ENCODE measurements around the gene LCT. TPM values are rescaled to one million over a fixed set of nuclear protein-coding genes. Genes with fewer than 3 reads are reported as not detected.
A peak's percentile ranks its signal among the peaks of the same experiment; 100 is the strongest.

LCT gene
- total RNA-seq, 1 experiment from 2014 or later = not detected

DNA sequence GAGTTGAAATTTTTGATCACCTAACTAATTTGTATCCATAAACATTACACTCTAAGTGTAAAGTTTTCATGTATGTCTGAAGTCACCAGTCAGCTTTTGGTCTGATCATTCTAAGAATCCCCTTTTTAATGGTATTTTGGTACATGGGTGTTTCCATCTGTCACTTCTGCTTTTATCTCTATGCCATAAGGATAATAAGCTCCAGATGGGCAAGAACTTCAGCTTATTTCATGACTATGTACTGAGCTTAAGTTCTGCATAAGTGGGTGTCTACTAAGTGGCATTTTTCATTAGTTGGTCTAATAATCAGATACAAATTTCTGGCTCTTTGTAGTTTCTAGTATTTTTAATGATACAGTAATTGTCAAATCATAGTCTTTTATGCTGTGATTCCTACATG is 75.0 kb downstream of the LCT start:
- DNase-seq = no peak
- Histone ChIP-seq H3K27ac (no peak overlapping the region), H3K4me3 (no peak overlapping the region), H3K4me1 (no peaks in the 10 kb centered on the region), H3K27me3 (no peaks in the 10 kb centered on the region), H3K9me3 (replicated peaks) (peaks cover 5% of the 10 kb centered on the region; the same call in 1 of the 2 replicates), H3K36me3 (peaks cover 96% of the 10 kb centered on the region)

DNA sequence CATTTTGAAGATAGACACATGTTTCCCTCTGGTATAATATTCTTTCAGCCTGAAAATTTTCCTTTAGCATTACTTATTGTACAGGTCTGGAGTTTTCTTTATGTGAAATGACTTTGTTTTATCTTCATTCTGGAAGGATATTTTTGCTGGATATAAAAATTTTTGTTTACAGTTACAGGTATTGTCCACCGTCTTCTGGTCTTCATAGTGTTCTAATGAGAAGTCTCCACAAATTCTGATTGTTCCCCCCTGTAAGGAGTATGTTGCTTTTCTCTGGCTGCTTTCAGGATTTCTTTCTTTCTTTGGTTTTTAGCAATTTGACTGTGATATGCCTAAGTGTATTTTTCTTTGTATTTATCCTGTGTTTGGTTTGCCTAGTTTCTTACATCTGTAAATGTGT is 80.3 kb downstream of the LCT start:
- no peaks in the 10 kb centered on the region for H3K27me3 ChIP-seq
- peaks cover 14% of the 10 kb centered on the region; the same call in 1 of the 2 replicates for H3K9me3 ChIP-seq (replicated peaks)
- H3K4me3 ChIP-seq = no peak overlapping the region
- no peaks in the 10 kb centered on the region for H3K4me1 ChIP-seq
- no peak for DNase-seq
- H3K27ac ChIP-seq = no peak overlapping the region
- H3K36me3 ChIP-seq = peaks cover 95% of the 10 kb centered on the region

DNA sequence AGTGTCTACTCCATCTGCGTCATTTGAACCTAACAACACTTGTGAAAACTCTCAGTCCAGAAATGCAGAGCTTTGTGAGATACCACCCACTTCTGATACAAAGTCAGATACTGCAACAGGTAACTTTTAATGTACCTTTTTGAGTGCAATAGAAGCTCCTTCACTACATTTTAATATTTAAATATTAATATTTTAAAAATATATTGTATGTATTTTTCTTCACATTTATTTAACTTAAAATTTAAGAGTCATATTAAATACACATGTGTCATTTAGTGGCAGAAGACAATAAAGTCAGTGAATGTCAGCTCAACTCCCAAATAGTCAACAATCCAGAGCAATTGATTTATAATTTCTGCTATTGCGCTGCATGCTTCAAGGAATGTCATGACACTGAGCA is 81.4 kb downstream of the LCT start:
- H3K4me3 ChIP-seq = no peak overlapping the region
- peaks cover 14% of the 10 kb centered on the region; the same call in 1 of the 2 replicates for H3K9me3 ChIP-seq (replicated peaks)
- H3K27me3 ChIP-seq = no peaks in the 10 kb centered on the region
- H3K27ac ChIP-seq = no peak overlapping the region
- no peak for DNase-seq
- H3K36me3 ChIP-seq = peaks cover 94% of the 10 kb centered on the region
- no peaks in the 10 kb centered on the region for H3K4me1 ChIP-seq

DNA sequence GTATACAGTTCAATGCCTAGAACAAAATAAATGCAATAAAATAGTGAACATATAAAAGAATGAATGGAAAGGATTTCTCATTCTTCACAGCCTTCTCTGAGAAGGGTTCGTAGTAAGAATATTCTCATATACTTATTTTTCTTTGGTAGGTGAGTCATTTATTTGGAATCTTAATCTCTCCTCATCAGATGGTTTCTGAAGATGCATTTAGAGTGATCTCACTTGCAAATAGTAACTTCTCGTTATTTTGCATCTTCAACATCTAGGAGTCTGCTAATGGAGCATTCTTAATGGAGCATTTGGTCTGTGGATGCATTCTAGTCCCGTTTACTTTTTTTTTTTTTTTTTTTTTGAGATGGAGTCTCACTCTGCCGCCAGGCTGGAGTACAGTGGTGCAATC is 91.4 kb downstream of the LCT start:
- Histone ChIP-seq H3K9me3 (replicated peaks) (no peaks in the 10 kb centered on the region), H3K36me3 (peaks cover 42% of the 10 kb centered on the region), H3K4me3 (no peak overlapping the region), H3K27ac (no peak overlapping the region), H3K4me1 (peaks cover 16% of the 10 kb centered on the region), H3K27me3 (no peaks in the 10 kb centered on the region)
- DNase-seq = no peak

- Histone ChIP-seq H3K4me1 (peaks cover 16% of the 10 kb centered on the region), H3K27ac (peak overlapping the region; percentile 97), H3K9me3 (replicated peaks) (no peaks in the 10 kb centered on the region), H3K4me3 (peak overlapping the region; percentile 91), H3K36me3 (peaks cover 35% of the 10 kb centered on the region), H3K27me3 (no peaks in the 10 kb centered on the region)
- peak; percentile 54 to 68 for DNase-seq
Observed at GRCh38 chr2:135744760-135745314, 92.1 kb downstream of the LCT start.

DNA sequence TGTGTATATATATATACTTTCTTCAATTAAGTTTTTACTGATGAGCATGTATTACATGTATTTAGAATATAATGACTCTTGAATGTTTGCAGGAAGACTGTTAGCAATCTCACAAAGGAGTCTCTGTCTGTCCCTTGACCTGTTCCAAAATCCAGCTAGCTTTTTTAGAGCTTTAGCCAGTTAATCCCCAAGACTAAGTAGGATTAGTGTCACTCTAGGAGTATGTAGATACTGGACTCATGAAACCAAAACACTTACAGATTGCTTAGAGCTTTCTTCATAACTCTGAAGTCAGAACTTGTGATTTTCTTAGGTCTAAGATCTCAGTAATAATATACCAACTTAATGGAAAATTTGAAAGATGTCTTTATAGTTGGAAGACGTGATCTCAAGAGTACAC is 93.1 kb downstream of the LCT start:
- DNase-seq = peak; percentile 35 to 90
- H3K27me3 ChIP-seq = no peaks in the 10 kb centered on the region
- H3K36me3 ChIP-seq = peaks cover 27% of the 10 kb centered on the region
- H3K4me3 ChIP-seq = peak overlapping the region; percentile 91
- H3K4me1 ChIP-seq = peaks cover 16% of the 10 kb centered on the region
- H3K9me3 ChIP-seq (replicated peaks) = no peaks in the 10 kb centered on the region
- peak overlapping the region; percentile 97 for H3K27ac ChIP-seq

DNA sequence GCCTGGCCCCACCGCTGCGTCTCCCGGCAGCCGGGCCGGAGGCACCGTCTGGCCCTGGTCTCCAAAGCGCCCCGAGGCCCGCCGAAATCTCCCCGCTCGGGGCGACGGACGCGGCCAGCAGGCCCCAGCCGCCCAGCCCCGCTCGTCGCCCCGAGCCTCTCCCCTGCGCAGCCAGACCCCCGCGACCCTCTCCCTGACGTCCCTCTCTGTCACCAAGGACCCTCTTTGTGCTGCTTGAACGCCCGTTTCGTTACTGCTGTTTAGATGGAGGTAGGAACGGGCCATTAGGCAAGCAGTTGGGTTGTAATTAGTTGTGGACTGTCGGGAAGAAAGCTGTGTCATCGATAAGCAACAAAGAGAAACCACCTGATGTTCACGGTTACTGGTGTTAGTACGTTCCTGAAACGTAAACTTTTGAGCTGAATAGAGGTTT is 94.6 kb downstream of the LCT start:
- no peaks in the 10 kb centered on the region for H3K9me3 ChIP-seq (replicated peaks)
- peak; percentile 49 to 67 for DNase-seq
- H3K27ac ChIP-seq = peak overlapping the region; percentile 97
- H3K4me1 ChIP-seq = peaks cover 17% of the 10 kb centered on the region
- H3K36me3 ChIP-seq = peaks cover 17% of the 10 kb centered on the region
- no peaks in the 10 kb centered on the region for H3K27me3 ChIP-seq
- peak overlapping the region; percentile 91 for H3K4me3 ChIP-seq

GRCh38 chr2:135741395-135742324 is 95.3 kb downstream of the LCT start, which contains the start of gene UBXN4:
Gene UBXN4 (plus strand): TSS chr2:135741855. CDS start chr2:135741930, 75 bp downstream.
- peak; percentile 99 for DNase-seq
- Histone ChIP-seq H3K27me3 (no peaks in the 10 kb centered on the region), H3K4me1 (peaks cover 23% of the 10 kb centered on the region), H3K4me3 (peak within 1 kb of the TSS; percentile 91), H3K27ac (peak within 1 kb of the TSS; percentile 97), H3K36me3 (peaks cover 17% of the 10 kb centered on the region), H3K9me3 (replicated peaks) (no peaks in the 10 kb centered on the region)

GRCh38 chr2:135741043-135741394 is 96.0 kb downstream of the LCT start:
- peaks cover 29% of the 10 kb centered on the region for H3K4me1 ChIP-seq
- H3K9me3 ChIP-seq (replicated peaks) = no peaks in the 10 kb centered on the region
- DNase-seq = no peak
- H3K27me3 ChIP-seq = no peaks in the 10 kb centered on the region
- H3K27ac ChIP-seq = no peak overlapping the region
- H3K36me3 ChIP-seq = peaks cover 12% of the 10 kb centered on the region
- no peak overlapping the region for H3K4me3 ChIP-seq

DNA sequence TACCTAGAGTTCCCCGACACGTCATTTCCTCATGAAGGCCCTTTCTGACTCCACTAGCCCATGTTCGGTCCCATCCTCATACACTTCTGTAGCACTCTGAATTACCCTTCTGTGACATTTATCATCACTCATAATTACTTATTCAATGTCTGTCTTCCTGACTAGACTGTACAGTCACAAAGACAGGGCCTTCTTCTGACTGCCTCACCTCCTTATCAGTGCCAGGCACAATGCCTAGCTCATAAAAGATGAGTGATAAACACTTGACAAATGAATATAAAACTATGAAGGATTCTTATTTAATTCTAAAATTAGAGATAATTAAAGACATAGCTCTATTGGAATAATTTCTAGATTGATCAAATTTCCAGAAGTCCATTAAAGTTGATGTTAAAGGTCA is 96.8 kb downstream of the LCT start:
- Histone ChIP-seq H3K36me3 (peaks cover 8% of the 10 kb centered on the region; the same call in 1 of the 2 replicates), H3K9me3 (replicated peaks) (no peaks in the 10 kb centered on the region), H3K4me1 (peaks cover 25% of the 10 kb centered on the region), H3K27ac (no peak overlapping the region), H3K4me3 (no peak overlapping the region), H3K27me3 (no peaks in the 10 kb centered on the region)
- no peak for DNase-seq

Other genes with a start within 250 kb of the LCT start
- gene UBXN4, start 95.3 kb downstream of the LCT start, total RNA-seq (2014; rRNA removed; shearing (Covaris generic)) = 106 and 129 TPM in 2 replicates
- 102 and 110 TPM in 2 replicates for gene MCM6, start 39.3 kb upstream of the LCT start, total RNA-seq (2014; rRNA removed; shearing (Covaris generic))
- 141 and 149 TPM in 2 replicates for gene DARS1, start 148.4 kb upstream of the LCT start, total RNA-seq (2014; rRNA removed; shearing (Covaris generic))

Data from SJCRH30 (cell line).